Measurements from ENCODE around the gene MLLT6. TPM values are rescaled to one million over a fixed set of nuclear protein-coding genes. Genes with fewer than 3 reads are reported as not detected.

Gene MLLT6
- total RNA-seq, 6 experiments from 2014 or later = 26.5 to 31.5 (median 30.2) TPM

DNA sequence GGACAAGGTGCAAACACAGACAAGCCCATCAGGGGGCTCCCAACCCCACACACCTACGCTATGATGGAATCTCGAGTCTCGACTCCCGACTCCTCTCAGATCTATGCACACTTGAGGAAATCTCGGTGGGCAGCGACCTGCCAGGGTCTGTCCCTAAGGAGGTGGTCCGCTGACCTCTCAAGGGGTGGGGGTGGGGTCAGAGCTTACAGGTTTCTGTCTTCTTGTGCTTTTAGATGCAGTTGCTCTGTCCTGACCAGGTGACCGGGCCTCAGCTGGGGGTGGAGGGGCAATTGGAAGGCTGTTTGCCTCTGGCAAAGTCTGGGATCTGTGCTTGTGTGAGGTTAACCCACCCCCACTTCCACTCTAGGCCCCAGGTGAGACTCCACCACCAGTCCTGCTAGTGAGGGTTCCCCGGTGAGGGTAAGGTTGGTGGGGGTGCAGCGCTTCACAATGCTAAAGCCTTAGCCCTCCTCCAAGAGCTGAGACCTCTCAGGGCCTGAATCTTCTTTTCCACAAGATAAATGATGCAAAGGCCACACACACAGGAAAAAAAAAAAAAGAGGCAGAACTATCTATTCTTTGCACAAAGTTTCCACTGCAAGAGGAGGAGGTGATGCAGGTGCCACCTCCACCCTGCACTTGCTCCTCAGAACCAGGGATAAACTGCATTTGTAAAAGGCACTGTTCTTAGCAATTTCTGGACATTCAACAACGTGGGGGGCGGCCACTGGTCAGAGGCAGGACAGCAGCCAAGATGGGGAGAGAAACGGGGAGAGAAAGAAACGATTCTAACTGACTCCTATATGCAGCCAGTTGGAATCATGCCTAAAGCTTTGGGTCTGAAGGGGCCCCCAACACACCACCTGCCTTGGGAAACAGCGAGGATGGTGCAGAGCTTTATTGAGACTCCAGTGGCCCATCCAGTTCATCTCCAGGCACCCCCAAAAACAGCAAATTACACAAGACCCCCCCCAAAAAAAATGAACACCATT is 29.2 kb downstream of the MLLT6 start:
- peaks cover 8% of the 10 kb centered on the region for H3K27me3 Mint-ChIP-seq (ENCODE audit: insufficient read depth)
- H3K4me3 Mint-ChIP-seq = no peak overlapping the region
- no peaks in the 10 kb centered on the region for H3K9me3 Mint-ChIP-seq
- H3K36me3 Mint-ChIP-seq (ENCODE audit: low read depth) = peaks cover 13% of the 10 kb centered on the region; the same call in 1 of the 2 replicates
- DNase-seq = no peak
- no peak overlapping the region; the same call in 1 of the 2 replicates for H3K27ac Mint-ChIP-seq
- TF ChIP-seq, protein P1, sequence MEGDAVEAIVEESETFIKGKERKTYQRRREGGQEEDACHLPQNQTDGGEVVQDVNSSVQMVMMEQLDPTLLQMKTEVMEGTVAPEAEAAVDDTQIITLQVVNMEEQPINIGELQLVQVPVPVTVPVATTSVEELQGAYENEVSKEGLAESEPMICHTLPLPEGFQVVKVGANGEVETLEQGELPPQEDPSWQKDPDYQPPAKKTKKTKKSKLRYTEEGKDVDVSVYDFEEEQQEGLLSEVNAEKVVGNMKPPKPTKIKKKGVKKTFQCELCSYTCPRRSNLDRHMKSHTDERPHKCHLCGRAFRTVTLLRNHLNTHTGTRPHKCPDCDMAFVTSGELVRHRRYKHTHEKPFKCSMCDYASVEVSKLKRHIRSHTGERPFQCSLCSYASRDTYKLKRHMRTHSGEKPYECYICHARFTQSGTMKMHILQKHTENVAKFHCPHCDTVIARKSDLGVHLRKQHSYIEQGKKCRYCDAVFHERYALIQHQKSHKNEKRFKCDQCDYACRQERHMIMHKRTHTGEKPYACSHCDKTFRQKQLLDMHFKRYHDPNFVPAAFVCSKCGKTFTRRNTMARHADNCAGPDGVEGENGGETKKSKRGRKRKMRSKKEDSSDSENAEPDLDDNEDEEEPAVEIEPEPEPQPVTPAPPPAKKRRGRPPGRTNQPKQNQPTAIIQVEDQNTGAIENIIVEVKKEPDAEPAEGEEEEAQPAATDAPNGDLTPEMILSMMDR (IDR thresholded peaks at IDR 0.05) = peak; percentile 46; the same call in 1 of the 2 replicates
- peaks cover 34% of the 10 kb centered on the region for H3K4me1 Mint-ChIP-seq (ENCODE audit: low read depth)

DNA sequence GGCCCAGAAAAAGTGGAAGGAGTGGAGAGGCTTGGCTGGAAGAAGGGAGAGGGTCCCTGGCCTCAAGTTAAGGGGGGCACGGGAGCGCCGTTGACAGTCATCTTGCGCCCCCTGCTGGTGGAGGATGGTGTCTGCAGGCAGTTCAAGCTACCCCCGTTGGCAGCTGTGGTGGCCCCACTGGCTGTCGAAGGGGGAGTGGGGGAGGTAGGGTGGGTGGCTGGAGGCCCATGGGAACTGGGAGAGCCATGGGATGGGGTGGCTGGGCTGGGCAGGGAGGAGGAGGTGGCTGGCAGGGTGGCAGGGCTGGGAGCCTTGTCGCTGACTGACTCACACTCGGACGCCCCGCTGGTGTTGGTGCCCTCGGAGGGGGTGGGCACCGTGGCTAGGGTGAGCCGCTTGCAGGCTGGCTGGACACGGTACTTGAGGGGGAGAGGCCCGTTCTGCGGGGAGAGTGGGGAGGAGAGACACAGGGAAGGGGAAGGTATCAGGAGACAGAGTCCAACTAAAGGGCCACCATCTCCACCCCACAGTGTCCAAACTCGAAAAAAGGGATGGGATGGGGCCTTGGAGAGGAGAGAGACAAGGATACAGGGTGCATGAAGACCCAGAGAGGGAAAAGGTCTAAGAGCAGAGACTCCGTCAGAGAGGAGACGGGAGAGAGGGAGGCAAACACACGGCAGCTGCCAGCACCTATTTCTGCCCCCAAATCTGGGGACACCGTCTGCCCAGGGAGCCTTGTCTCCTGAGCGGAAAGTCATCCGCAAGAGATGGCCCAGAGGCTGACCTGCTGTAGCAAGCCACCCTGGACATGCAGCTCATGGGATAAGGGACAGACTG is 30.3 kb downstream of the MLLT6 start:
- TF ChIP-seq, protein P1 (IDR thresholded peaks at IDR 0.05) = peak; percentile 95
- Mint-ChIP-seq H3K27me3 (ENCODE audit: insufficient read depth) (peaks cover 7% of the 10 kb centered on the region), H3K9me3 (no peaks in the 10 kb centered on the region), H3K36me3 (ENCODE audit: low read depth) (peaks cover 13% of the 10 kb centered on the region; the same call in 1 of the 2 replicates), H3K4me1 (ENCODE audit: low read depth) (peaks cover 31% of the 10 kb centered on the region), H3K27ac (peak overlapping the region; percentile 24), H3K4me3 (no peak overlapping the region)
- no peak for DNase-seq

DNA sequence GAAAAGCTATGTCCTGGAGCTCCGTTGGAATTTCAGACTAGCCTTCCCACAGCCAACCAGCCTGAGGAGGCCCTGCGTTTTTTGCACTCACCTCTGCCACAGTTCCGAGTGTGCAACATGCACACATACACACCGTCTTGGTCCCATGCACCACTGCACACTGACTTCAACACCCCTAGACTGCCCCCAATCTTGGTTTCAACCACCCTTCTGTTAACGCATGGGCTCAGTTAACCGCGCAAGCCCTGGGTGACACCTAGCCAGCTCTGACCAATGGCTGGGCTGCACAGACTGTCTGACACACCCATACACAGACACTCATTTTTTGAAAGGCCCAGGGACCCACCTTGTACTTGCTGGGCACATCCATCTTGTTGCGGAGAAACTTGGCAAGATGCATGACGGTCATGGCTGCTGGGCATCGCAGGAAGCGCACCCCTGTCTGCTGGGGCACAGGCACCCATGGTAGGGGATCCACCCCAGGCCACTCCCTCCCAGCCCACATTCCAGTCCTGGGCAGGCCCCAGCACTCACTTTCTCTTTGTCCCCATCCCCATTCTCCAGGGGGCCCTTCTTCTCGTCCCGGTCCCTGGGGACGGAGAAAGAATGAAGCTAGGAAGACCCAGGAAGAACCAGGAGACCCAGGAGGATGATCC is 33.1 kb downstream of the MLLT6 start:
- peaks cover 28% of the 10 kb centered on the region for H3K4me1 Mint-ChIP-seq (ENCODE audit: low read depth)
- H3K4me3 Mint-ChIP-seq = no peak overlapping the region
- no peak overlapping the region for H3K27ac Mint-ChIP-seq

DNA sequence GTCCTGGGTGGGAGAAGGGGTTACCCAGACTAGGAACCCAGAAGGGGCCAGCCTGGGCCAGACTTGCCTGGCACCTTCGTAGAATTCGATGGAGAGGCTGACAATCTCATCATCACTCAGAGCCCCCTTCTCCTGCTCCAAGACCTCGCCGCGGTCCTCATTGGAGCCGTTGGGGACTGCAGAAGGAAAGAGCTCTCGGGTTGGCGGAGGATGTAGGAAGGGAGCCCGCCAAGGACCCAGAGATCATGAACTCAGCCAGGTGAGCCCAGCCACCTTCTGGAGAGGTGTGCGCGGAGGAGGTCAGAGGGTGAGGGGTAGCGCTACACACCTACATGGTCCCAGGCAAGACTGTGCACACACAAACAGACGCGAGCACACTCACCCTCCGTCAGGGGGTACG is 33.6 kb downstream of the MLLT6 start:
- Mint-ChIP-seq H3K9me3 (no peaks in the 10 kb centered on the region), H3K27me3 (ENCODE audit: insufficient read depth) (peaks cover 6% of the 10 kb centered on the region), H3K4me3 (no peak overlapping the region), H3K36me3 (ENCODE audit: low read depth) (peaks cover 6% of the 10 kb centered on the region; the same call in 1 of the 2 replicates), H3K4me1 (ENCODE audit: low read depth) (peaks cover 33% of the 10 kb centered on the region), H3K27ac (peak overlapping the region; percentile 18; the same call in 1 of the 2 replicates)
- TF ChIP-seq, protein P1 (IDR thresholded peaks at IDR 0.05) = no peak
- no peak for DNase-seq

More for the DNA sequence above, 33.1 kb downstream of the MLLT6 start:
- Mint-ChIP-seq H3K36me3 (ENCODE audit: low read depth) (peaks cover 7% of the 10 kb centered on the region; the same call in 1 of the 2 replicates), H3K9me3 (no peaks in the 10 kb centered on the region), H3K27me3 (ENCODE audit: insufficient read depth) (peaks cover 6% of the 10 kb centered on the region)
- DNase-seq = no peak
- TF ChIP-seq, protein P1 (IDR thresholded peaks at IDR 0.05) = no peak

DNA sequence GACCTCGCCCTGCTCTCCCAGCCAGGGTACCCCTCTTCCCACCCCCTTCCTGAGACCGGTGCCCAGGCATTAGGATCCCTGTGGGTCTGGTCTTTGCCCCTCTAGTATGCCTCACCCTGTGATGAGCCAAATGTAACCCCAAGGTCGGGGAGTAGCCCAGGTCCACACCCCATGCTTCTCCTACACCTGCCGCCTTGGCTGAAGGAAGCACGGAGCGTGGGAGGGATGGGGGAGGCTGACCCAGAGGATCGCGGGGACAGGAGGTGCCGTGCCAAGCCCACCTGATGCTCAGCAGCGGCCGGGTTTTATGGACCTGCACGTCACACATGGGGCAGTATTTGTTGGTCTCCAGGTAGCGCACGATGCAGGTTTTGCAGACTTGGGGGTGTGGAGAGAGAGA is 34.2 kb downstream of the MLLT6 start:
- Mint-ChIP-seq H3K9me3 (no peaks in the 10 kb centered on the region), H3K4me3 (no peak overlapping the region), H3K27me3 (ENCODE audit: insufficient read depth) (peaks cover 6% of the 10 kb centered on the region), H3K36me3 (ENCODE audit: low read depth) (peaks cover 6% of the 10 kb centered on the region), H3K4me1 (ENCODE audit: low read depth) (peaks cover 38% of the 10 kb centered on the region), H3K27ac (no peak overlapping the region; the same call in 1 of the 2 replicates)
- TF ChIP-seq, protein P1 (IDR thresholded peaks at IDR 0.05) = no peak
- DNase-seq = no peak

Data from HFFc6 (cell line).